GM21825 (cell line): ENCODE results near the gene DYNAP.

ENCODE experiments used
- ATAC-seq: cut with Tn5 transposase; IDR thresholded peaks from one replicate; pipeline ENCODE4 v1.9.1; 2021; ENCODE audit warnings: mild to moderate bottlenecking, moderate library complexity; ENCODE audit not compliant: unreplicated experiment

DYNAP gene

DNA sequence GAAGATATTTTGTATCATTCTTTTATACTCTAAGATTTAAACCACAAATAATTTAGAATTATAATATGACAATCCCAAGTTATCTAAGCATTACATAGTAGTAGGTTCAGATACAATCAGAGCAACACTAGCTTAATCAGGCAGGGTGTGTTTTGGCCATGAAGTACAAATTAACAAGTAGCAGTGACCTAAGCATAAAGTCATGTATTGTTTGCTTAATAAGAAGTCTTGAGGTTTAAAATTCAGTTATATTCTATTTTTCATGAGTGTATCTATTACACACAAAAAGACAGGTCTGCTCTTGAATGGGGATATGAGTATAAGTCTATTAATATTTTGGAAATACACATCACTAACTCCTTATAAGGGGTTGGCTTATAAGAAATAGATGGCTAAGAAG is 39.9 kb downstream of the DYNAP start:
- no peak for ATAC-seq

DNA sequence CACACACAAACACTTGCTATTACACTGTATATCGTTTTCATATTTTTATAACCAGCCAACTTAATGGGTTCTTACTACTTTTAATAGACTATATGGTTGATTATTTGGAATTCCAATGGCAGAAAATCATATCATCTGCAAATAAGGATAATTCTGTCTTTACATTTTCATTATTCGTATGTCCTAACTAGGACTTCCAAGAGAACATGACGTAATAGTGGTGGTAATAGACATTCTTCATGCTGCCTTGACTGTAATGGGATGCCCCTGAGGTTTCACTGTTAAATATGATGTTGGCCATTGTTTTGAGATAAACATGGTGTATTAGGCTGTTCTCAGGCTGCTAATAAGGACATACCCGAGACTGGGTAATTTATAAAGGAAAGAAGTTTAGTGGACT is 45.2 kb downstream of the DYNAP start:
- ATAC-seq, result no peak

- ATAC-seq, result no peak
These were observed 50.7 kb downstream of the DYNAP start for GRCh38 chr18:54641734-54642133.

- no peak for ATAC-seq
These were observed 56.1 kb downstream of the DYNAP start for GRCh38 chr18:54647176-54647575.
